CD4-positive, alpha-beta memory T cell (primary cell): ENCODE data around the gene SKAP1. TPM values are rescaled to one million over a fixed set of nuclear protein-coding genes. Genes with fewer than 3 reads are reported as not detected.

Source experiments
- CTCF ChIA-PET: fragments of 350-600 bp; sonication (Branson Sonifier 250); formaldehyde crosslinking; loops from one replicate; lab custom pipeline; 2021; ENCODE audit warnings: inconsistent platforms; ENCODE audit not compliant: partially characterized antibody; lab: Charles Lee
- POLR2A ChIA-PET: fragments of 350-600 bp; sonication (Branson Sonifier 250); formaldehyde crosslinking; loops from one replicate; lab custom pipeline; 2021; ENCODE audit not compliant: partially characterized antibody; lab: Charles Lee
- DNase-seq, 5 donors: peaks; one replicate each; pipeline versions ENCODE4 v3.0.0 to v3.0.0-alpha.2; 2020 to 2022; ENCODE audit warnings: mixed read lengths in 1 of 5
- H3K27ac ChIP-seq: one replicate; pipeline ENCODE4 v1.7.0; 2013; ENCODE audit warnings: low read depth, low read length
- H3K27me3 ChIP-seq: 2 replicates; pipeline ENCODE4 v1.7.0; 2013; ENCODE audit warnings: mild to moderate bottlenecking, low read length, moderate library complexity; ENCODE audit not compliant: insufficient read depth
- H3K36me3 ChIP-seq: 2 replicates; pipeline ENCODE4 v1.7.0; 2013; ENCODE audit warnings: mild to moderate bottlenecking, low read length, moderate library complexity; ENCODE audit not compliant: insufficient read depth
- H3K4me1 ChIP-seq: 2 replicates; pipeline ENCODE4 v1.7.0; 2013; ENCODE audit warnings: mild to moderate bottlenecking, low read length, moderate library complexity; ENCODE audit not compliant: insufficient read depth
- H3K4me3 ChIP-seq, 2 donors: one replicate each; pipeline ENCODE4 v1.7.0; 2013; ENCODE audit warnings: low read length in 2 of 2, mild to moderate bottlenecking in 1 of 2
- H3K9me3 ChIP-seq, 2 donors: one replicate each; pipeline ENCODE4 v1.7.0; 2013; ENCODE audit warnings: low read length in 2 of 2, control low read depth in 1 of 2; ENCODE audit not compliant: control insufficient read depth in 1 of 2
- H3K27ac Mint-ChIP-seq, 7 donors: one replicate each; pipeline ENCODE4 v1.8.0; 2020 to 2021; ENCODE audit warnings: mixed read lengths in 7 of 7, mild to moderate bottlenecking in 6 of 7, inconsistent platforms in 3 of 7, moderate library complexity in 3 of 7
- H3K27me3 Mint-ChIP-seq, 2 donors: one replicate each; pipeline ENCODE4 v1.8.0; 2020 to 2021; ENCODE audit warnings: mixed read lengths in 2 of 2
- H3K36me3 Mint-ChIP-seq, 2 donors: one replicate each; pipeline ENCODE4 v1.8.0; 2020 to 2021; ENCODE audit warnings: mixed read lengths in 2 of 2, inconsistent platforms in 1 of 2, mild to moderate bottlenecking in 1 of 2
- H3K4me1 Mint-ChIP-seq, 4 donors: one replicate each; pipeline ENCODE4 v1.8.0; 2020 to 2021; ENCODE audit warnings: mixed read lengths in 4 of 4, mild to moderate bottlenecking in 1 of 4
- H3K4me3 Mint-ChIP-seq, 8 donors: one replicate each; pipeline ENCODE4 v1.8.0; 2020 to 2021; ENCODE audit warnings: mixed read lengths in 8 of 8, mild to moderate bottlenecking in 7 of 8, moderate library complexity in 6 of 8, inconsistent platforms in 3 of 8
- H3K9me3 Mint-ChIP-seq, 8 donors: one replicate each; pipeline ENCODE4 v1.8.0; 2020 to 2021; ENCODE audit warnings: mixed read lengths in 8 of 8, mild to moderate bottlenecking in 5 of 8, inconsistent platforms in 3 of 8, moderate library complexity in 1 of 8
- intact Hi-C: fragments of 100-400 bp; cut with micrococcal nuclease; formaldehyde crosslinking; loops from one replicate; pipeline ENCODE4 v1.15.1; 2023
- polyA plus RNA-seq, 2 donors: library from polyadenylated mRNA; unstranded; fragments of 300-500 nt; fragmentation: Illumina TruSeq; gene quantifications; one replicate each; pipeline ENCODE4 v1.2.3, GENCODE V29; 2021
- total RNA-seq, 2 experiments: library from RNA; stranded (reverse); gene quantifications; one replicate each; pipeline ENCODE4 v1.2.3, GENCODE V29; 2021

The SKAP1 gene
- total and polyA plus RNA-seq, 4 experiments from 2014 or later, result 83.4 to 336 (median 165) TPM

DNA sequence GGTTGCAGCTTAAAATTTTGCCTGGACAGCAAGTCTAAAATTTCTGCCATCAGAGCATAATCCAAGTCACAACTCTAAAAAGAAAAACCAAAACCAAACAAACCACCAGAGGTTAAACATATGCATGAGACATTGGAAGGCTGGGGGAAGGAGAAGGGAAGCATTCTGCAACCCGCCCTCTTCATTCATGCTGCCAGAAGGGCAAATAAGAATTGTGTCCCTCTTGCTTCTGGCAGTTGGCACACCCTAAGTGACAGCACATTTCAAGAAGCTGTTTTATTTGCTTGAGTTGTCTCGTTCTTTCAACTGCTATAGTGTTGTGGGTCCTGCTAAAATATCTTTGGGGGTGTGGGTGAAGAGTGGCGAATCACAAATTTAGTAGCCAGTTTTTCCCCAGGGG is 99.6 kb downstream of the SKAP1 start:
- H3K27me3 ChIP-seq, result no peaks in the 10 kb centered on the region
- ChIA-PET CTCF (interaction anchor here (0.7 to 1.2 kb wide), 5 partner anchors 21 to 288 kb away, joined by 3 to 7 read pairs (median 4); no protein-coding TSS in a partner anchor), POLR2A (no interaction called here)
- H3K4me1 ChIP-seq, result peaks cover 9% of the 10 kb centered on the region
- no peak overlapping the region for H3K4me3 ChIP-seq
- peak overlapping the region in 1 of 7 donors; percentile 69 for H3K27ac Mint-ChIP-seq
- DNase-seq, result no peak
- peaks cover 7 to 18% (median 13%) of the 10 kb centered on the region in 4 donors for H3K4me1 Mint-ChIP-seq
- H3K36me3 Mint-ChIP-seq, result peaks cover 19 to 21% of the 10 kb centered on the region in 2 donors
- peaks cover 3% of the 10 kb centered on the region for H3K36me3 ChIP-seq
- no peaks in the 10 kb centered on the region for H3K27me3 Mint-ChIP-seq
- no peak overlapping the region for H3K27ac ChIP-seq
- H3K9me3 ChIP-seq, result no peaks in the 10 kb centered on the region
- no peak overlapping the region for H3K4me3 Mint-ChIP-seq
- no peaks in the 10 kb centered on the region for H3K9me3 Mint-ChIP-seq
- intact Hi-C loops, result no loop called here

DNA sequence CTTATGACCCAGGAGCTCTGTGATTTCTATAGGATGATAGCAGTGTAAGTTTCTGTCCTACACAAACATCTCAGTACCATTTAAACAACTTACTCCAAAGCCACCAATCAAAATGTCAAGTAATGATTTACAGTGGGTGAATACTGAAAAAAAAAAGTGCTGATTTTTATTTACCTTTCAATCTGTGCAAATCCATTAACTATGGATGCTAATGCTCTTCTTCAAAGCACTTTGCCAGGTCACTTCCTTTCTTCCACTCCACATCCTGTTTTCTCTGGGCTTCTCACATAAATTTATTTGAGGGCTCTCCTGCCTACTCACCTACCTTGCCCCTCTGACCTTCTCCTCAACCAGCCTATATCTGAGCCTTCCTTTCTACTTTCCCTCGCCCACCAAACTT is 101.6 kb downstream of the SKAP1 start:
- Histone ChIP-seq H3K36me3 (peaks cover 3% of the 10 kb centered on the region), H3K27ac (no peak overlapping the region), H3K4me1 (peaks cover 9% of the 10 kb centered on the region), H3K9me3 (no peaks in the 10 kb centered on the region), H3K4me3 (no peak overlapping the region), H3K27me3 (no peaks in the 10 kb centered on the region)
- Mint-ChIP-seq H3K4me3 (no peak overlapping the region), H3K9me3 (no peaks in the 10 kb centered on the region), H3K36me3 (peaks cover 19 to 21% of the 10 kb centered on the region in 2 donors), H3K4me1 (peaks cover 7 to 18% (median 16%) of the 10 kb centered on the region in 4 donors), H3K27ac (peak overlapping the region in 5 of 7 donors; percentile 3 to 85 (median 38)), H3K27me3 (no peaks in the 10 kb centered on the region)
- intact Hi-C loops, result no loop called here
- ChIA-PET POLR2A (no interaction called here), CTCF (interaction anchor here (0.9 kb wide), 1 partner anchor 205 kb away, joined by 3 read pairs; no protein-coding TSS in a partner anchor)
- DNase-seq, result no peak

DNA sequence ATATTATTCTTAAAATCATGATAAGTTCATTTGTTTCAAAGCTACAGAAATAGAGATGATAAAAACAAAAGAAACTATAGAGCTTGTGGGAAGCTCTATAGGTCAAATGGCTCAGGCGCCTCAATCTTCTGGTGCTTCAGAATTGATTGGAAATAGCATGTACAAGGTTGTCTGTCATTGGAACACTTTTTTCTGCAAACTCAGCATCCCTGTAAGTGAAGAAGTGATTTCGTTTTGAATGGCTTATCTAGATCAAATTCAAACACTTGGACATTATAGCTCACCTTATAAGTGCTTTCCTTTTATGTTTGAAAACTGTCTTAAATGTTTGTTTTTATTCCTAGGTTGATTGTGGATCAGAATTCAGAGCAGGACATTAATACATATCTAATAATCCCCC is 103.7 kb downstream of the SKAP1 start:
- ChIA-PET POLR2A (no interaction called here), CTCF (interaction anchor here (0.7 to 2.9 kb wide), 6 partner anchors 10 to 268 kb away, joined by 3 to 9 read pairs (median 4); partner anchors contain the start of gene HOXB5)
- Histone ChIP-seq H3K36me3 (peaks cover 3% of the 10 kb centered on the region), H3K9me3 (no peaks in the 10 kb centered on the region), H3K4me1 (peaks cover 9% of the 10 kb centered on the region), H3K27ac (no peak overlapping the region), H3K4me3 (no peak overlapping the region), H3K27me3 (no peaks in the 10 kb centered on the region)
- H3K4me1 Mint-ChIP-seq, result peaks cover 15 to 33% (median 24%) of the 10 kb centered on the region in 4 donors
- H3K9me3 Mint-ChIP-seq, result no peaks in the 10 kb centered on the region
- H3K36me3 Mint-ChIP-seq, result peaks cover 24 to 26% of the 10 kb centered on the region in 2 donors
- H3K27me3 Mint-ChIP-seq, result no peaks in the 10 kb centered on the region
- intact Hi-C loops, result no loop called here
- no peak for DNase-seq
- H3K27ac Mint-ChIP-seq, result peak overlapping the region in 1 of 7 donors; percentile 21
- no peak overlapping the region for H3K4me3 Mint-ChIP-seq

DNA sequence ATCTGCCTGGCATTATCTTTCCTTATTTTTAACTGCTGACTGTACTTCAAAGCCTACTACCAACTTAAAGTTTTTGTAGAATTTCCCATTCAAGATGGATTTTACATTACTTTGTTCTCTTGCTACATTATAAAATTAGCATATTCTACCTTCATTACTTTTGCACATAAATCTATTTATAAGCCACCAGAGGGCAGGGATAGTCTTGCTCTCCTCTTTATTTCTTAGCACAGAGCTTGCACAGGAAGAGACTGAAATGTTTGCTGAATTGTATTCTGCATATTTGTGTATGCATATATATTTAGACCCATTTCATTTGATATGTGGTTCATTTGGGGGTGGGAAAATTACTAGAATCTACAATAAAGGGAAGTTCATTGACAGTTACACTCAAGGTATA is 108.0 kb downstream of the SKAP1 start:
- no peak overlapping the region for H3K27ac ChIP-seq
- H3K4me1 Mint-ChIP-seq, result peaks cover 12 to 40% (median 26%) of the 10 kb centered on the region in 4 donors
- no peak overlapping the region for H3K4me3 ChIP-seq
- no peaks in the 10 kb centered on the region for H3K9me3 Mint-ChIP-seq
- peaks cover 19 to 21% of the 10 kb centered on the region in 2 donors for H3K36me3 Mint-ChIP-seq
- no peaks in the 10 kb centered on the region for H3K4me1 ChIP-seq
- CTCF ChIA-PET, result no interaction called here
- no peaks in the 10 kb centered on the region for H3K9me3 ChIP-seq
- intact Hi-C loops, result no loop called here
- peak in 1 of 5 donors; percentile 2 for DNase-seq
- no peak overlapping the region for H3K4me3 Mint-ChIP-seq
- H3K27me3 ChIP-seq, result no peaks in the 10 kb centered on the region
- POLR2A ChIA-PET, result interaction anchor here (1.3 kb wide), 1 partner anchor 271 kb away, joined by 3 read pairs; the partner anchor contains the start of gene HOXB5
- H3K27ac Mint-ChIP-seq, result peak overlapping the region in 3 of 7 donors; percentile 1 to 36 (median 1)
- no peaks in the 10 kb centered on the region for H3K36me3 ChIP-seq
- H3K27me3 Mint-ChIP-seq, result no peaks in the 10 kb centered on the region

DNA sequence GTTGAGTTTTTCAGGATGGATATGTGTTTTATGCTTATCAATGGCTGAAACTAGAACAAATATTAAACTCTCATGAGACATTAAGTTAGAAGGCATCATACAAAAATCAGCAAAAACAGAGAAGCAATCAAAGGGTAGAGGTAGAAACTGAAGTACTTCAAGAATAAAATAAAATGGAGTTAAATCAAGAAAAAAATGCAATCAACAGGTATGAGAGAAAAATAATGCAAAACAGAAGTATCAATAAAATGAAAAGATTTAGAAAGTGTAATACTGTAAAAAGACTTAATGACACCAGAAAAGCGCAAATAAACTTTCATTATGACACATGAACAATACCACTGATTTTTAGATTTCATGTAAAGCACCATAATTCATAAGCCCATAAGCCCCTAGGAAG is 112.3 kb downstream of the SKAP1 start:
- H3K4me3 ChIP-seq, result no peak overlapping the region
- H3K4me1 ChIP-seq, result peaks cover 7% of the 10 kb centered on the region
- POLR2A ChIA-PET, result no interaction called here
- H3K36me3 Mint-ChIP-seq, result peaks cover 22 to 27% of the 10 kb centered on the region in 2 donors
- peaks cover 32 to 56% (median 37%) of the 10 kb centered on the region in 4 donors for H3K4me1 Mint-ChIP-seq
- intact Hi-C loops, result no loop called here
- H3K9me3 Mint-ChIP-seq, result no peaks in the 10 kb centered on the region
- no peaks in the 10 kb centered on the region for H3K36me3 ChIP-seq
- DNase-seq, result no peak
- H3K27ac ChIP-seq, result no peak overlapping the region
- H3K9me3 ChIP-seq, result no peaks in the 10 kb centered on the region
- CTCF ChIA-PET, result interaction anchor here (1.3 to 1.5 kb wide), 3 partner anchors 10 to 175 kb away, joined by 3 to 5 read pairs (median 3); no protein-coding TSS in a partner anchor
- no peaks in the 10 kb centered on the region for H3K27me3 ChIP-seq
- no peaks in the 10 kb centered on the region for H3K27me3 Mint-ChIP-seq
- no peak overlapping the region for H3K4me3 Mint-ChIP-seq
- H3K27ac Mint-ChIP-seq, result peak overlapping the region in 2 of 7 donors; percentile 17 to 72

DNA sequence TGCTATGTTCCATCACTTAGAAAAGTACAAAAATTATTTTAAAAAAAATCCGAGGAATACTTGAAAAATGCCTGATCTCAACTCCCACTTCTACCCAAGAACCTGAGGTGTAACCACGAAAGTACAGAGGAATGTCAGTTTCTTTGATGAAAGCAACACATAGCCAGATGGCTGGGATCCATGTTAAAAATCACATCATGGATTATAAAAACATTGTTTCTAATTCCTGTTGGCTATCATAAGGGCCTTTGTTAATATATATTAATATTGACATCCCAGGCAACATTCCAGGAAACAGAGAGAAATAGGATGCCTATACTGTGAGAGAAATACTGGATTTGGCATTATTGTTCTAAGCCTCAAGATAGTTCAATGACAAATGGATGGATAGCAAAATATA is 115.3 kb downstream of the SKAP1 start:
- Mint-ChIP-seq H3K27ac (peak overlapping the region in 1 of 7 donors; percentile 29), H3K36me3 (peaks cover 16 to 18% of the 10 kb centered on the region in 2 donors), H3K9me3 (no peaks in the 10 kb centered on the region), H3K4me3 (no peak overlapping the region), H3K4me1 (peaks cover 20 to 54% (median 32%) of the 10 kb centered on the region in 4 donors), H3K27me3 (no peaks in the 10 kb centered on the region)
- DNase-seq, result no peak
- POLR2A ChIA-PET, result no interaction called here
- intact Hi-C loops, result no loop called here
- Histone ChIP-seq H3K27ac (no peak overlapping the region), H3K27me3 (no peaks in the 10 kb centered on the region), H3K36me3 (no peaks in the 10 kb centered on the region), H3K9me3 (no peaks in the 10 kb centered on the region), H3K4me1 (peaks cover 7% of the 10 kb centered on the region), H3K4me3 (no peak overlapping the region)
- CTCF ChIA-PET, result no interaction called here

DNA sequence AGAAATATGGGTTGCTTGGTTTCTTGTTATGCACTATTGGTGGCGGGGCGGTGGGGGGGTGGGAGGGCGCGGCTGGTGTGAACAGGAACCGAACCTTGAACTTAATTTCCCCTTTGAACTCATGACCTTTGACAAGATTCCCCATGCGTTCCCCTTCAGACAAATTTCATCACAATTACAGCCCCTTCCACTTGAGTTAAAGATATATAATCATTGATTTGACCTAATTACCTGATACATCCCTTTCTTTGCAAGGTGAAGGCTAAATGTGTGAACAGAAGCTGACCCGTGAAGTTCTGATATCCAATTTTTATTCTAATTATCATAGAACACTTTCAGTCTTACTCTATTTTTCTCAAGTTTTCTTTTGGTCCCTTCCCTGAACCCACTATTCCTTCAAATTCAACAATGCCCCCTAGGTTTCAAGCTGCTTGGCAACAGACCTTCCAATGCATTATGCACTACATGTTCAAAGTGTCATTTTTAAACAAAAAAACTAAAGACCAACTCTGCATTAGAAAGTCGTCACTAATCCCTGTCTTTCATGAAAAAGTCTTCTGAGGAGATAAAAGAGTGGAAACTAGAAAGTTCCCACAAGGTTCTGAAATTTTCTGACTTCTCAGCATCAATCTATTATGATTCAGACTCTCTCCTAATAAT is 116.8 kb downstream of the SKAP1 start:
- ChIA-PET POLR2A (no interaction called here), CTCF (no interaction called here)
- peak overlapping the region in 1 of 8 donors; percentile 18 for H3K4me3 Mint-ChIP-seq
- no peaks in the 10 kb centered on the region for H3K27me3 Mint-ChIP-seq
- H3K4me1 ChIP-seq, result peaks cover 7% of the 10 kb centered on the region
- intact Hi-C loops, result no loop called here
- H3K4me3 ChIP-seq, result no peak overlapping the region
- no peaks in the 10 kb centered on the region for H3K36me3 ChIP-seq
- no peaks in the 10 kb centered on the region for H3K27me3 ChIP-seq
- H3K9me3 ChIP-seq, result no peaks in the 10 kb centered on the region
- no peaks in the 10 kb centered on the region for H3K9me3 Mint-ChIP-seq
- H3K27ac ChIP-seq, result no peak overlapping the region
- peaks cover 11 to 16% of the 10 kb centered on the region in 2 donors for H3K36me3 Mint-ChIP-seq
- no peak for DNase-seq
- H3K4me1 Mint-ChIP-seq, result peaks cover 20 to 45% (median 30%) of the 10 kb centered on the region in 4 donors
- peak overlapping the region in 2 of 7 donors; percentile 11 to 77 for H3K27ac Mint-ChIP-seq
